Keratinocyte (primary cell): ENCODE measurements around the gene HSPB2. TPM values are rescaled to one million over a fixed set of nuclear protein-coding genes. Genes with fewer than 3 reads are reported as not detected.

Source experiments
- DNase-seq: peaks from one replicate; pipeline ENCODE4 v3.0.0-alpha.2; 2011; ENCODE audit warnings: low read depth, missing footprints, low spot score
- FAIRE-seq: peaks from 2 replicates; lab custom pipeline; 2011; peaks lifted over from hg19 to GRCh38; lab: Jason Lieb, UNC
- H2AFZ ChIP-seq: 2 replicates; pipeline ENCODE4 v1.6.0; 2012; ENCODE audit warnings: low read length, control low read depth, inconsistent platforms; ENCODE audit not compliant: control insufficient read depth
- H3K27ac ChIP-seq: 2 replicates; pipeline ENCODE4 v1.5.1; 2011; ENCODE audit warnings: low read length; ENCODE audit not compliant: control insufficient read depth, insufficient read depth
- H3K27me3 ChIP-seq: 3 replicates; pipeline ENCODE4 v1.6.0; 2011; ENCODE audit warnings: low read length; ENCODE audit not compliant: control insufficient read depth, insufficient read depth; ENCODE audit errors: extremely low read depth
- H3K36me3 ChIP-seq, 2 experiments: 2 replicates in 1 of 2; 3 replicates in 1 of 2; pipeline ENCODE4 v1.5.1; 2011; ENCODE audit warnings: low read length in 2 of 2, mild to moderate bottlenecking in 1 of 2; ENCODE audit not compliant: control insufficient read depth in 2 of 2, insufficient read depth in 2 of 2; ENCODE audit errors: extremely low read depth in 1 of 2
- H3K4me1 ChIP-seq: 3 replicates; pipeline ENCODE4 v1.5.1; 2011; ENCODE audit warnings: low read length; ENCODE audit not compliant: control insufficient read depth, insufficient read depth; ENCODE audit errors: extremely low read depth
- H3K4me2 ChIP-seq: 3 replicates; pipeline ENCODE4 v1.6.0; 2011; ENCODE audit warnings: low read depth, low read length; ENCODE audit not compliant: control insufficient read depth, insufficient read depth; ENCODE audit errors: extremely low read depth
- H3K4me3 ChIP-seq, 3 experiments: fragments of 200-600 bp in 1 of 3; sonication (generic) in 1 of 3; 2 replicates in 2 of 3; 3 replicates in 1 of 3; pipeline ENCODE4 v1.5.1; 2011 to 2016; ENCODE audit warnings: low read length in 3 of 3, mild to moderate bottlenecking in 3 of 3, control low read depth in 2 of 3, inconsistent platforms in 1 of 3, low read depth in 1 of 3, mixed read lengths in 1 of 3, mixed run types in 1 of 3, moderate library complexity in 1 of 3; ENCODE audit not compliant: control insufficient read depth in 2 of 3, insufficient read depth in 2 of 3; ENCODE audit errors: extremely low read depth in 1 of 3
- H3K79me2 ChIP-seq: 2 replicates; pipeline ENCODE4 v1.6.0; 2012; ENCODE audit warnings: low read length; ENCODE audit not compliant: control insufficient read depth, insufficient read depth
- H3K9ac ChIP-seq: 3 replicates; pipeline ENCODE4 v1.6.0; 2011; ENCODE audit warnings: low read length; ENCODE audit not compliant: control insufficient read depth, insufficient read depth; ENCODE audit errors: extremely low read depth
- H3K9me1 ChIP-seq: 3 replicates; pipeline ENCODE4 v1.6.0; 2011; ENCODE audit warnings: low read length; ENCODE audit not compliant: control insufficient read depth, insufficient read depth; ENCODE audit errors: extremely low read depth
- H3K9me3 ChIP-seq: 2 replicates; pipeline ENCODE4 v1.5.1; 2012; ENCODE audit warnings: low read depth, low read length; ENCODE audit not compliant: control insufficient read depth
- H4K20me1 ChIP-seq: 3 replicates; pipeline ENCODE4 v1.6.0; 2011; ENCODE audit warnings: low read length; ENCODE audit not compliant: control insufficient read depth, insufficient read depth; ENCODE audit errors: extremely low read depth
- CTCF ChIP-seq, 3 experiments: IDR thresholded peaks in 1 of 3; conservative IDR thresholded peaks in 1 of 3; optimal IDR thresholded peaks in 1 of 3; 2 replicates in 2 of 3; 3 replicates in 1 of 3; pipeline versions ENCODE3 to v1.5.1; 2011; ENCODE audit warnings: low read length in 3 of 3, mild to moderate bottlenecking in 3 of 3, moderate library complexity in 2 of 3, control low read depth in 1 of 3, inconsistent platforms in 1 of 3; ENCODE audit not compliant: insufficient read depth in 2 of 3; ENCODE audit errors: extremely low read depth in 1 of 3
- EZH2 ChIP-seq: IDR thresholded peaks from one replicate; pipeline ENCODE4 v1.6.1; 2012; ENCODE audit warnings: inconsistent platforms, mild to moderate bottlenecking, low read length, moderate library complexity
- dilution Hi-C: fragments of 300-500 bp; cut with MboI; formaldehyde crosslinking; loops from one replicate; pipeline ENCODE4 v1.7.0; 2020; ENCODE audit warnings: low sequenced_read_pairs; ENCODE audit not compliant: extremely low pct_ligation_motif_present
- polyA plus RNA-seq, 5 experiments: library from polyadenylated mRNA; depleted of rRNA in 3 of 5; stranded (reverse) in 3 of 5; stranded (forward) in 1 of 5; unstranded in 1 of 5; fragments of >200 nt; gene quantifications; 1 replicate in 1 of 5; 2 replicates in 3 of 5; 3 replicates in 1 of 5; pipeline versions ENCODE4 v1.2.1 to v1.2.3, GENCODE V29; 2011 to 2012; ENCODE audit warnings: missing spikeins in 2 of 5, low read depth in 1 of 5, low replicate concordance in 1 of 5

Gene HSPB2
- polyA plus RNA-seq, 1 donor (not counting 4 experiments of a cell fraction or from before 2014, with no cell fraction given), result 0.22 TPM

- Histone ChIP-seq H3K4me2 (no peak overlapping the region), H3K4me3 (no peak overlapping the region), H2AFZ (no peak overlapping the region), H3K9me1 (no peaks in the 10 kb centered on the region), H3K4me1 (peaks cover 29% of the 10 kb centered on the region), H3K27me3 (no peaks in the 10 kb centered on the region), H3K36me3 (no peaks in the 10 kb centered on the region), H3K27ac (no peak overlapping the region), H3K79me2 (no peaks in the 10 kb centered on the region), H4K20me1 (no peaks in the 10 kb centered on the region), H3K9ac (no peak overlapping the region), H3K9me3 (no peaks in the 10 kb centered on the region)
- TF ChIP-seq EZH2, result no peak
- no peak for TF ChIP-seq CTCF (optimal IDR thresholded peaks at IDR 0.05 in 1 of 3, IDR thresholded peaks at IDR 0.05 in 1 of 3, conservative IDR thresholded peaks at IDR 0.05 in 1 of 3; ENCODE audit: extremely low read depth in 1 of 3, insufficient read depth in 2 of 3, low read length in 3 of 3)
- dilution Hi-C loops, result no loop called here
- FAIRE-seq (no peak), DNase-seq (no peak)
These were observed 34.0 kb downstream of the HSPB2 start for GRCh38 chr11:111946499-111946898.

GRCh38 chr11:111947143-111947542 is 34.6 kb downstream of the HSPB2 start:
- Histone ChIP-seq H2AFZ (no peak overlapping the region), H3K9me1 (no peaks in the 10 kb centered on the region), H3K9me3 (no peaks in the 10 kb centered on the region), H3K4me1 (peaks cover 23% of the 10 kb centered on the region), H3K27ac (no peak overlapping the region), H3K4me3 (no peak overlapping the region), H4K20me1 (no peaks in the 10 kb centered on the region), H3K9ac (no peak overlapping the region), H3K4me2 (no peak overlapping the region), H3K27me3 (no peaks in the 10 kb centered on the region), H3K79me2 (no peaks in the 10 kb centered on the region), H3K36me3 (no peaks in the 10 kb centered on the region)
- dilution Hi-C loops, result no loop called here
- no peak for DNase-seq
- no peak for FAIRE-seq
- TF ChIP-seq CTCF (optimal IDR thresholded peaks at IDR 0.05 in 1 of 3, IDR thresholded peaks at IDR 0.05 in 1 of 3, conservative IDR thresholded peaks at IDR 0.05 in 1 of 3; ENCODE audit: extremely low read depth in 1 of 3, insufficient read depth in 2 of 3, low read length in 3 of 3) (no peak), EZH2 (no peak)
